ENCODE results near the gene GNAO1.

GNAO1 gene

DNA sequence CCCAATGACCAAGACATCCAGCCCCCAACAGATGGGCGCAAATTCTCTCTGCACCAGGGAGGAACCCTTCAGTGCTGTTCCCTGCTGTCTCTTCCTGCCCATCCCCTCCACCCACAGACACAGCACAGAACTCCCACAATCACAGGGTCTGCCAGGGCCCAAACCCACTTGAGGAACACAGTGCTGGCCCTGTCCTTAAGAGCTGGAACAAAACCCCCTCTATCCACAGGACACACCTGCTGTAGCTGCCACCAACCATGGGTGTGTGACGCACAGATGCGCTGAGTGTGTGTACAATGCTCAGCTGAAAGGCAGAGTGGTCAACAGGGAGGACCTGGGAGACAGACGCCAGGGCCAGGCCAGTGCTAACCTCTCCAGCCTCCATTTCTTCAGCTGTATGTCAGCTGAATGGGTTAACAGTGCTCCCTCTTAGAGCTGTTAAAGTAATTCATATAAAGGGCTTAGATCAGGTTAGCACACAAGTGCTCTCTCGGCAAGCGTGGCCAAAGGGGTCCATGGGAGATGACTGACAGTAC, 172.0 kb downstream of the GNAO1 start:
- H3K27me3 ChIP-seq (ENCODE audit: control insufficient read depth in 3 of 3, insufficient read depth in 3 of 3, low read depth in 1 of 3, low read length in 3 of 3), result no peaks in the 10 kb centered on the region
- no peak overlapping the region for H4K8ac ChIP-seq (ENCODE audit: low read depth, low read length)
- no peak overlapping the region for H3K4me2 ChIP-seq (ENCODE audit: insufficient read depth, low read length, poor library complexity, severe bottlenecking)
- H2AFZ ChIP-seq (ENCODE audit: low read length), result no peak overlapping the region
- no peak overlapping the region for H3K4me3 ChIP-seq (ENCODE audit: low read length in 2 of 2)
- no peak overlapping the region for H3K14ac ChIP-seq (ENCODE audit: low read length)
- H3K9ac ChIP-seq (ENCODE audit: low read depth, low read length, poor library complexity), result no peak overlapping the region
- no peak overlapping the region for H2AK5ac ChIP-seq (ENCODE audit: low read depth, low read length)
- H3K36me3 ChIP-seq (replicated peaks in 1 of 2; ENCODE audit: control insufficient read depth in 2 of 2, insufficient read depth in 2 of 2, low read length in 2 of 2), result peaks cover 21 to 75% of the 10 kb centered on the region in 2 donors
- peaks cover under 1 to 6% of the 10 kb centered on the region in 2 donors for H3K4me1 ChIP-seq (ENCODE audit: control insufficient read depth in 2 of 2, insufficient read depth in 1 of 2, low read depth in 1 of 2, low read length in 2 of 2)
- no peak overlapping the region for H2BK120ac ChIP-seq (ENCODE audit: low read depth, low read length)
- no peak overlapping the region for H2BK15ac ChIP-seq (ENCODE audit: low read length)
- no peak overlapping the region for H3K23ac ChIP-seq (ENCODE audit: low read depth, low read length, poor library complexity)
- H3K4ac ChIP-seq (ENCODE audit: low read length), result no peak overlapping the region
- no peak overlapping the region for H2BK5ac ChIP-seq (ENCODE audit: low read length)
- H3K27ac ChIP-seq (replicated peaks; ENCODE audit: low read length), result no peak overlapping the region
- no peak overlapping the region for H3K18ac ChIP-seq (ENCODE audit: low read length)
- no peak overlapping the region for H4K91ac ChIP-seq (ENCODE audit: low read depth, low read length, poor library complexity)
- no peaks in the 10 kb centered on the region for H3K9me3 ChIP-seq (replicated peaks in 1 of 2; ENCODE audit: control insufficient read depth in 2 of 2, insufficient read depth in 1 of 2, low read depth in 1 of 2, low read length in 2 of 2)
- WGBS, 2 donors (ENCODE audit: extremely low coverage in 2 of 2, insufficient read length in 2 of 2, insufficient replicate concordance in 1 of 2), result no CpG with 5 or more reads among the region's 6 CpGs
- DNase-seq (ENCODE audit: low spot score), result no peak
- no peak overlapping the region for H2BK12ac ChIP-seq (ENCODE audit: low read length)
- peaks cover 3% of the 10 kb centered on the region for H3K79me1 ChIP-seq (ENCODE audit: low read depth, low read length)

DNA sequence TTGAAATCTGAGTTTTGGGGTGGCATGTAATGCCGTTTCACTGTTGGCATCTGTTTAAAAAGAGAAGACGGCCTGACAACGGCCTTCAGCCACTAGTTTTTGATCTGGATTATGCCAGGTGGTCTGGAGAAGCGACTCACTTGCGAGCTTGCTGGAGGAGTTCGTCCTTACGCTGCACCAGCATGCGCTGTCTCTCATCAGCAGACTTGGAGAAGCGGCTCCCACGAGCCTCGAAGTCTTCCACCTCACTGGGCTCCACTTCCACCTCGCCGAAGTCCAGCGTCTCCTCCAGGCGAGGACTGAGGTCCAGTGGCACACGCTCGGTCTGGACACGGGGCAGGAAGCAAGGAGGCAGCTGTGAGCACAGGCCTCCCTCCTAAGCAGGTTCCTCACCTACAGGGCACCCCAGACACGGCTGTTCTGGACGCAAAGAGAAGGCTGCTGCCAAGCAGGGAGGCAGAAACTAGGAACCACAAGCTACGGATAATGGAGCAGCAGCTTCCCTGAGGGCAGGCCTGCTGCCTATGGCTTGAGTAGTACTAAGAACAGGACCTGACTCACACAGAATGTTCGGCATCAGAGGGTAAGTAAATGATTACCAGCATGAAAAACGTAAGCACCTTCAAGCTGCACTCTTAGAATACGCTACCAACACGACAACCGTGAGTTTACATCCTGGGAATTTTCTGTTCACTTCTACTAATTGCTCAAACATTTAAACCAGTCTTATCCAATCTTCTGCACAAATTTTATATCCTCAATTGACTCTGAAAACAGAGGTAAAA, 172.7 kb downstream of the GNAO1 start:
- no peak overlapping the region for H2AFZ ChIP-seq (ENCODE audit: low read length)
- H2AK5ac ChIP-seq (ENCODE audit: low read depth, low read length), result no peak overlapping the region
- H3K4ac ChIP-seq (ENCODE audit: low read length), result no peak overlapping the region
- no peak overlapping the region for H3K4me3 ChIP-seq (ENCODE audit: low read length in 2 of 2)
- peaks cover 21 to 82% of the 10 kb centered on the region in 2 donors for H3K36me3 ChIP-seq (replicated peaks in 1 of 2; ENCODE audit: control insufficient read depth in 2 of 2, insufficient read depth in 2 of 2, low read length in 2 of 2)
- H3K4me1 ChIP-seq (ENCODE audit: control insufficient read depth in 2 of 2, insufficient read depth in 1 of 2, low read depth in 1 of 2, low read length in 2 of 2), result peaks cover 0 to 3% of the 10 kb centered on the region in 2 donors
- no peak overlapping the region for H3K27ac ChIP-seq (replicated peaks; ENCODE audit: low read length)
- no peak overlapping the region for H2BK120ac ChIP-seq (ENCODE audit: low read depth, low read length)
- H3K23ac ChIP-seq (ENCODE audit: low read depth, low read length, poor library complexity), result no peak overlapping the region
- no peak overlapping the region for H3K18ac ChIP-seq (ENCODE audit: low read length)
- H2BK15ac ChIP-seq (ENCODE audit: low read length), result no peak overlapping the region
- peak overlapping the region; percentile 51 for H3K9ac ChIP-seq (ENCODE audit: low read depth, low read length, poor library complexity)
- H3K79me1 ChIP-seq (ENCODE audit: low read depth, low read length), result peaks cover 3% of the 10 kb centered on the region
- H3K4me2 ChIP-seq (ENCODE audit: insufficient read depth, low read length, poor library complexity, severe bottlenecking), result no peak overlapping the region
- no peak for DNase-seq (ENCODE audit: low spot score)
- no peak overlapping the region for H2BK12ac ChIP-seq (ENCODE audit: low read length)
- H3K14ac ChIP-seq (ENCODE audit: low read length), result no peak overlapping the region
- H4K91ac ChIP-seq (ENCODE audit: low read depth, low read length, poor library complexity), result no peak overlapping the region
- no peaks in the 10 kb centered on the region for H3K9me3 ChIP-seq (replicated peaks in 1 of 2; ENCODE audit: control insufficient read depth in 2 of 2, insufficient read depth in 1 of 2, low read depth in 1 of 2, low read length in 2 of 2)
- H2BK5ac ChIP-seq (ENCODE audit: low read length), result no peak overlapping the region
- H4K8ac ChIP-seq (ENCODE audit: low read depth, low read length), result no peak overlapping the region
- WGBS, 2 donors (ENCODE audit: extremely low coverage in 2 of 2, insufficient read length in 2 of 2, insufficient replicate concordance in 1 of 2), result no CpG with 5 or more reads among the region's 26 CpGs
- no peaks in the 10 kb centered on the region for H3K27me3 ChIP-seq (ENCODE audit: control insufficient read depth in 3 of 3, insufficient read depth in 3 of 3, low read depth in 1 of 3, low read length in 3 of 3)

DNA sequence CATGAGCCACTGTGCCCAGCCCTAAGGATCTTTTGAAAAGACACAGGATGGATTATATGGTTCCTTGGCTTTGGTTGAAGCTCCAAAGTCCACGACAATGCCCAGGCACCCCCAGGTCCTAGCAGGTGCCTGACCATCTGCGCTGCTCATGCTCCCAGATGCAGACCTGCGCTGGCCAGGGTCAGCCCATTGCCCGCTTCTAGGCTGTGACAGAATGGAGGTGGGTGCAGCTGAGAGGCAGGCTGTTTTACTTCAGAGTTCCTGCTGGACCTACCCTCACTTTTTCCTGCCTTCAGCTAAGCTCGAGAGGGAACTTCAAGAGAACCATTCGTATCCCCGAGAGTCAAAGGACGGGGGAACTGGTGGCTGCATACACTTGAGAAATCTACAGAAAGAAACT, 173.6 kb downstream of the GNAO1 start:
- peaks cover 24 to 91% of the 10 kb centered on the region in 2 donors for H3K36me3 ChIP-seq (replicated peaks in 1 of 2; ENCODE audit: control insufficient read depth in 2 of 2, insufficient read depth in 2 of 2, low read length in 2 of 2)
- no peak overlapping the region for H3K4ac ChIP-seq (ENCODE audit: low read length)
- WGBS, 2 donors (ENCODE audit: extremely low coverage in 2 of 2, insufficient read length in 2 of 2, insufficient replicate concordance in 1 of 2), result no CpG with 5 or more reads among the region's 8 CpGs
- H3K27me3 ChIP-seq (ENCODE audit: control insufficient read depth in 3 of 3, insufficient read depth in 3 of 3, low read depth in 1 of 3, low read length in 3 of 3), result peaks cover 0 to 2% (median 0%) of the 10 kb centered on the region in 3 experiments
- no peak overlapping the region for H3K9ac ChIP-seq (ENCODE audit: low read depth, low read length, poor library complexity)
- no peak overlapping the region for H3K18ac ChIP-seq (ENCODE audit: low read length)
- peaks cover 0 to 2% of the 10 kb centered on the region in 2 donors for H3K4me1 ChIP-seq (ENCODE audit: control insufficient read depth in 2 of 2, insufficient read depth in 1 of 2, low read depth in 1 of 2, low read length in 2 of 2)
- no peak overlapping the region for H3K23ac ChIP-seq (ENCODE audit: low read depth, low read length, poor library complexity)
- peak overlapping the region; percentile 45 for H2BK5ac ChIP-seq (ENCODE audit: low read length)
- no peaks in the 10 kb centered on the region for H3K9me3 ChIP-seq (replicated peaks in 1 of 2; ENCODE audit: control insufficient read depth in 2 of 2, insufficient read depth in 1 of 2, low read depth in 1 of 2, low read length in 2 of 2)
- no peak overlapping the region for H3K14ac ChIP-seq (ENCODE audit: low read length)
- no peak overlapping the region for H3K4me2 ChIP-seq (ENCODE audit: insufficient read depth, low read length, poor library complexity, severe bottlenecking)
- H2AFZ ChIP-seq (ENCODE audit: low read length), result no peak overlapping the region
- no peak overlapping the region for H3K4me3 ChIP-seq (ENCODE audit: low read length in 2 of 2)
- no peak overlapping the region for H2BK120ac ChIP-seq (ENCODE audit: low read depth, low read length)
- H2BK15ac ChIP-seq (ENCODE audit: low read length), result no peak overlapping the region
- H2AK5ac ChIP-seq (ENCODE audit: low read depth, low read length), result no peak overlapping the region
- no peak overlapping the region for H3K27ac ChIP-seq (replicated peaks; ENCODE audit: low read length)
- H4K8ac ChIP-seq (ENCODE audit: low read depth, low read length), result no peak overlapping the region
- H2BK12ac ChIP-seq (ENCODE audit: low read length), result no peak overlapping the region
- no peak overlapping the region for H4K91ac ChIP-seq (ENCODE audit: low read depth, low read length, poor library complexity)
- DNase-seq (ENCODE audit: low spot score), result no peak
- peaks cover 3% of the 10 kb centered on the region for H3K79me1 ChIP-seq (ENCODE audit: low read depth, low read length)

DNA sequence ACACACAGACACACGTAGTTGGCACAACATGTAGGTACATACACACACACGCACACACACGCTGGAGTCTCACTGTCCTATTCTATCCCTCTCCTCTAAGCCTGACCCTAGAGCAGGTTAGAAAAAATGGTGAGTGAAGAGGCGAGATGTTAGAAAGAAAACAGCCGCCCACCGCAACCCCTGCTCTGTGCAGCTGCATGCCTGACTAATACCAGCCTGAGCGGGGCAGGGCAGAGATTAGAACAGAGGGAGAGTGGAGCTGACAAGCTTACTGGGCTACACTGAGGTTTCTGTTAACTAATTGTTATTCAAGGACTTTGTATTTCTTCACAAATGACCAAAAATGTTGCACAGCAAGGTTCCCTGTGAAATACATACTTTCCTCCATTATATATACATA, 174.3 kb downstream of the GNAO1 start:
- Histone ChIP-seq H3K18ac (ENCODE audit: low read length) (no peak overlapping the region), H3K36me3 (replicated peaks in 1 of 2; ENCODE audit: control insufficient read depth in 2 of 2, insufficient read depth in 2 of 2, low read length in 2 of 2) (peaks cover 23 to 89% of the 10 kb centered on the region in 2 donors), H2AFZ (ENCODE audit: low read length) (no peak overlapping the region), H3K9ac (ENCODE audit: low read depth, low read length, poor library complexity) (no peak overlapping the region), H3K27me3 (ENCODE audit: control insufficient read depth in 3 of 3, insufficient read depth in 3 of 3, low read depth in 1 of 3, low read length in 3 of 3) (peaks cover 0 to 2% (median 0%) of the 10 kb centered on the region in 3 experiments), H3K14ac (ENCODE audit: low read length) (no peak overlapping the region), H3K23ac (ENCODE audit: low read depth, low read length, poor library complexity) (no peak overlapping the region), H3K4me2 (ENCODE audit: insufficient read depth, low read length, poor library complexity, severe bottlenecking) (no peak overlapping the region), H3K9me3 (replicated peaks in 1 of 2; ENCODE audit: control insufficient read depth in 2 of 2, insufficient read depth in 1 of 2, low read depth in 1 of 2, low read length in 2 of 2) (no peaks in the 10 kb centered on the region), H3K27ac (replicated peaks; ENCODE audit: low read length) (no peak overlapping the region), H4K8ac (ENCODE audit: low read depth, low read length) (no peak overlapping the region), H3K4me1 (ENCODE audit: control insufficient read depth in 2 of 2, insufficient read depth in 1 of 2, low read depth in 1 of 2, low read length in 2 of 2) (no peaks in the 10 kb centered on the region), H2BK5ac (ENCODE audit: low read length) (peak overlapping the region; percentile 45), H4K91ac (ENCODE audit: low read depth, low read length, poor library complexity) (no peak overlapping the region), H2BK120ac (ENCODE audit: low read depth, low read length) (no peak overlapping the region), H2BK15ac (ENCODE audit: low read length) (no peak overlapping the region), H2BK12ac (ENCODE audit: low read length) (no peak overlapping the region), H2AK5ac (ENCODE audit: low read depth, low read length) (no peak overlapping the region), H3K4ac (ENCODE audit: low read length) (no peak overlapping the region), H3K4me3 (ENCODE audit: low read length in 2 of 2) (no peak overlapping the region), H3K79me1 (ENCODE audit: low read depth, low read length) (peaks cover 3% of the 10 kb centered on the region)
- no CpG with 5 or more reads among the region's 7 CpGs for WGBS, 2 donors (ENCODE audit: extremely low coverage in 2 of 2, insufficient read length in 2 of 2, insufficient replicate concordance in 1 of 2)
- no peak for DNase-seq (ENCODE audit: low spot score)
